ENCODE measurements around the gene LCN2.

DNA sequence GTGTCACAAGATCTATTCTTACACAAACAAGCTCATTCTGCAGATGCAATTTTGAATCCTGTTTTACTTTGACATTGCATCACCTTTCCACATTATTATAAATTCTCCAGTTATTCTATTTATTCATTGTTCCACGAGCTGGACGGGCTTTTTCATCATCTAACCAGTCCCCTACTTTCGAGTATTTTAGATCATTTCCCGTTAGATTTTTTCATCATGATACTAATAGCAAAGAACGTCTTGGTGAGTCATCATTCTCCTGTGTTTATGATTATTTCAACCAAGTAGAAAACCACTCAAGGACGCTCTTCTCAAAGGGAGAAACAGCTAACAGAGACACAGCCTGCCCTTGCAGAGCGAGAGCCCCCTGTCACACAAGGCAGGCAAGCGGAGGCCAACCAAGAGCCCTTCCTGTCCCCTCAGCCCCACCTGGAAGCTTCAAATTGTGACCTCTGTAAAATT lies 25.9 kb downstream of the LCN2 start:
- no peak for TF ChIP-seq CTCF (IDR thresholded peaks at IDR 0.05)
- no peak for TF ChIP-seq POLR2A (IDR thresholded peaks at IDR 0.05)
